ENCODE data around the gene TBC1D22A.

TBC1D22A gene

DNA sequence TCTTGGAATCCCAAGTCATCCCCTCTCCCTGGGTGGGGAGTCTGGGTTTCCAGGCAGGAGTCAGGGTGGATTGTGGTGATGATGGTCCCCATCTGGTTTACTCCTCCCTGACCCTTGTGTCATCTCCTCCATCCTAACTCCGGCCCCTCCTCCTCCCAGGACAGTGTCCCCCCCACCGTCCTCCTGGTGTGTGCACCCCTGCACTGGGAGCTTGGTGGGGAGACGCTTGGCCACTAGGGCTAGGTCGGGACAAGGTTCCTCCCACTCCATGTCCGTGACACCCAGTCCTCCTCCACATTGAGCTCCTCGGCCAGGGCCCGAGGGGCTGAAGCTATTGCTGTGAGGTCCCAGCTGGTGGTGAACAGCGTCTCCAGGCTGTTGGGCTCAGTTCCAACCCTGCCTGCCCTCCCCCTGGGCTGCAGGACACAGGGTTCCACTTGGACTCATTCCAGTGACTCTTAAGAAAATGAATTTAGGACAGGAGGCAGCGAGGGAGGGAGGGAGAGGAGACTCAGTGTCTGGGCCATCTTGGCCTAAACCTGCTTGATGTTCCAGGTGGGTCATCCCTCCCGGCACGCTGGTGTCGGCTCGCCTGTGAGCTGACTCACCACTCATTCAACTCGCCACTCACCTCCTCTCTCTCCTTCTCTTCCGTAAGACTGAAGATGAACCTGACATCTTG is 433.2 kb downstream of the TBC1D22A start:
- CTCF ChIA-PET, result interaction anchor here (1.8 kb wide), 1 partner anchor 350 kb away, joined by 4 read pairs; no protein-coding TSS in a partner anchor
- TF ChIP-seq, protein P1, sequence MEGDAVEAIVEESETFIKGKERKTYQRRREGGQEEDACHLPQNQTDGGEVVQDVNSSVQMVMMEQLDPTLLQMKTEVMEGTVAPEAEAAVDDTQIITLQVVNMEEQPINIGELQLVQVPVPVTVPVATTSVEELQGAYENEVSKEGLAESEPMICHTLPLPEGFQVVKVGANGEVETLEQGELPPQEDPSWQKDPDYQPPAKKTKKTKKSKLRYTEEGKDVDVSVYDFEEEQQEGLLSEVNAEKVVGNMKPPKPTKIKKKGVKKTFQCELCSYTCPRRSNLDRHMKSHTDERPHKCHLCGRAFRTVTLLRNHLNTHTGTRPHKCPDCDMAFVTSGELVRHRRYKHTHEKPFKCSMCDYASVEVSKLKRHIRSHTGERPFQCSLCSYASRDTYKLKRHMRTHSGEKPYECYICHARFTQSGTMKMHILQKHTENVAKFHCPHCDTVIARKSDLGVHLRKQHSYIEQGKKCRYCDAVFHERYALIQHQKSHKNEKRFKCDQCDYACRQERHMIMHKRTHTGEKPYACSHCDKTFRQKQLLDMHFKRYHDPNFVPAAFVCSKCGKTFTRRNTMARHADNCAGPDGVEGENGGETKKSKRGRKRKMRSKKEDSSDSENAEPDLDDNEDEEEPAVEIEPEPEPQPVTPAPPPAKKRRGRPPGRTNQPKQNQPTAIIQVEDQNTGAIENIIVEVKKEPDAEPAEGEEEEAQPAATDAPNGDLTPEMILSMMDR (IDR thresholded peaks at IDR 0.05; ENCODE audit: insufficient read depth, low read length, missing control alignments), result no peak
- no peak for DNase-seq (ENCODE audit: low read depth, low spot score)

DNA sequence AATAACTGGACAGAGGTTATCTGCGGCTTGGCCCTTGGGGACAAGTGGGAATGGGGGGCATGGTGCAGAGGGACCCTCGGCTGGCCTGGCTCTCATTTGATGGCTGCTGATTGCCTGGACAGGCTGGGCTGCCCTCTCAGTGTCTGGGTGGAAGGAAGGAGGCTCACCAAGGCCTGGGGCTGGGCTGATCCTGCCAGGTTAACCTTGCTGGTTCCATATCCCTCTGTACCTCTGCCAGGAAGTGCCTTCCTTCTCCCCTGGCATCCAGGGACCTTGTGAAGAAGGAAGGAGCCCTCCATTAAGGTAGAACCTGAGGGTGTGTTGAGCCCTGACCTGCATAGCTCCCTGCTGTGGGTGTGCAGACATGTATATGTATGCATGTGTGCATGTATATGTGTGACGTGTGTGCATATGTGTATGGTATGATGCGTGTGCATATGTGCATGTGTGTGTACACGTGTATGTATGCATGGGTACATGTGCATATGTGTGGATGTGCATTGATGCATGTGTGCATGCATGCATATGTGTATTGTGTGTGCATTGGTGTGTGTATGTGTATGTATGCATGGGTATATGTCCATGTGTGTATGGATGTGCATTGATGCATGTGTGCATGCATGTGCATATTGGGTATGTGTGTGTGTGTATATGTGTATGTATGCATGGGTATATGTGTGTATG is 433.9 kb downstream of the TBC1D22A start:
- no peak for DNase-seq (ENCODE audit: low read depth, low spot score)
- TF ChIP-seq, protein P1 (IDR thresholded peaks at IDR 0.05; ENCODE audit: insufficient read depth, low read length, missing control alignments), result no peak
- CTCF ChIA-PET, result interaction anchor here (1.8 kb wide), 1 partner anchor 351 kb away, joined by 4 read pairs; no protein-coding TSS in a partner anchor
- no peak overlapping the region for H3K4me3 ChIP-seq (ENCODE audit: low read depth, low read length)
- POLR2A ChIA-PET, result no interaction called here

More for the DNA sequence above, 433.2 kb downstream of the TBC1D22A start:
- H3K4me3 ChIP-seq (ENCODE audit: low read depth, low read length), result no peak overlapping the region
- POLR2A ChIA-PET, result no interaction called here

DNA sequence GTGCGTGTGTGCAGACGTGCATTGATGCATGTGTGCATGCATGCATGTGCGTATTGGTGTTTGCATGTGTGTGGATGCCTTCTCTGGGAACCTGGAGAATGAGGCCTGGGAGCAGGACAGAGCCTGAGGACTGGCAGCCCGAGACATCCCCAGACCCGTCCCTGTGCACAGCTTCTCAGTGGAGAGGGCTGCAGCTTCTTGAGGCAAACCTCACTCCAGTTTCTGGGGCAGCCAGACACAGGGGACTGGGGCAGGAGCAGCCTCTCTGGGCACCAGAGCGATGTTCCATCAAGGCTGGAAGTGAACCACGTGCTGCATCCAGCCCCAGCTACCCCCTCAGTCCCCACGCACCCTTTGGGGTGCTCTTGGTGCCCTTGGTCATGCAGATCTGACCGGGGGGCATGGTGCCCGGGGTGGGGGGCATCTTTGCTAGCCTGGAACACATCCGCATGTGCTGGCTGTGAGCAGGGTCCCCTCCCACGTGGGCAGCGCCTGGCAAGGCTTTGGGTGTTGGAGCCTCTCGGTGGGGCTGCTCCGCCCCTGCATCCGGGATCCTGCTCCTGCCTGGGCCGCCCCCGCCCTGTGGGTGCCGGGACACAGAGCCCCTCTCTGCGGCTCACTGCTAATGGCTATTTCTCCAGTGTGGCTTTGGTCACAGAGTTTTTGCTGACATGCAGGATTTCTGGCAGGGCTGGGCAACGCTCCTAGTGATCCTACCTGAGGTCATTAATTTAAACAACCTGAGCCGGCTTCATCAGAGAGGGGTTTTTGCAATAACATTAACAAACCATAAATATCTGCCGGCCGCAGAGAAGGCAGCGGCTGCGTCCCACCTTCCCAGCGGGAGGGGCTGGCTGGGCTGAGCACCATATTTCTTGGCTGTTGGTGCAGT is 434.7 kb downstream of the TBC1D22A start:
- ChIA-PET POLR2A (no interaction called here), CTCF (no interaction called here)
- no peak overlapping the region for H3K4me3 ChIP-seq (ENCODE audit: low read depth, low read length)
- TF ChIP-seq, protein P1 (IDR thresholded peaks at IDR 0.05; ENCODE audit: insufficient read depth, low read length, missing control alignments), result no peak
- DNase-seq (ENCODE audit: low read depth, low spot score), result no peak

DNA sequence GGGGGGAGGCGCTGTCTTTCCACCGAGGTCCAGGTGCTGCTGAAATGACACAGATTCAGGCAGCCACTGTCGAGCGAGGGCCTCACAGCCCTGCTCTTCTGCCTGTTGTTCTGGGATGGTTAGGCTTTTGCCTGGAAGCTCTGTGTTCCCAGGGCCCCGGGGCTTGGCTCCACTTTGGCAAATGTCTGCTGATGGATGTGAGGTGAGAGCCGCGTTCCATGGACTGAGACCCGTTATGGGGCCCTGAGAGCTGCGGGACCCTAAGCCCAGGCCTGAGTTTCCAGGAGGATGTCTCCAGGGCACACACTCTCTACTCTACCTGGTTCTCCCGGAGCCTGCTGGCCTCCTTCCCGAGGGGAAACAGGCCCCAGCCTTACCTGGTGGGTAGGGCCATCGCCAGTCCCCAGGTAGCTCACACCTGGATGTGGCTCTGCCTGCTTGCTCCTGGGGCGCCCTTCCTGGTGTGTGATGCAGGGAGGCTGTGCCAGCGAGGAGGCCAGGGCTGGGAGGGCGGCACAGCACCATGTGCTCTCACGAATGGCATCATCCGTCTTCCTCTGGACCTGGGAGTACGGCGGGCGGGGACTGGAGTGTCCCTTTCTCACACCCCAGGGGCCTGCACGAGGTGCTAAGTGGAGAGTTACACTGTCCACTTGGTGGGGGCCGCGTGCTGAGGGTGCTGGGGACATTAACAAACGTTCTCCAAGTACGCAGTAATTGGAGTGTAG is 435.5 kb downstream of the TBC1D22A start:
- TF ChIP-seq, protein P1 (IDR thresholded peaks at IDR 0.05; ENCODE audit: insufficient read depth, low read length, missing control alignments), result no peak
- DNase-seq (ENCODE audit: low read depth, low spot score), result no peak
- ChIA-PET CTCF (no interaction called here), POLR2A (no interaction called here)
- no peak overlapping the region for H3K4me3 ChIP-seq (ENCODE audit: low read depth, low read length)

DNA sequence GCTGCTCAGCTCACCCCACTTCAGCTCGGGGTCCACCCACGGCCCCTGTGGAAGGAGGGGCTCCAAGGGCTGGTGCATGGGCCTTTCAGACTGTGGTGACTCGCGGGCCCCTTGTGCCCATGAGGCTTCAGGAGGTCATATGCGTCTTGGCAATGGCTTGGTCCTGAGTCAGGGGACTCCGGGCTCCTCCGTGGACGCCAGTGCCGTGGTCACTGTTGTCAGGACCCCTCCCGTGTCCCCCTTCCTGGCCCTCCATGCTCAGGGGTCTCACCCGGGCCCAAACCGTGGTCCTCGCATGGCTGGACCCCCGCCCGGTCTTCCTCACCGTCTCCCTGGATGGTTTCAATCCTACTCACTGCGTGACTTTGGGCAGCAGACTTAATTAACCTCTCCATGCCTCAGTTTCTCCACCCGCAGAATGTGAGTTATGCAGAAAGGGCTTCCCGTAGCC is 436.4 kb downstream of the TBC1D22A start:
- ChIA-PET CTCF (no interaction called here), POLR2A (no interaction called here)
- TF ChIP-seq, protein P1 (IDR thresholded peaks at IDR 0.05; ENCODE audit: insufficient read depth, low read length, missing control alignments), result no peak
- no peak for DNase-seq (ENCODE audit: low read depth, low spot score)
- no peak overlapping the region for H3K4me3 ChIP-seq (ENCODE audit: low read depth, low read length)
